HCT116 (cell line): ENCODE measurements around the gene SEC16A. TPM values are rescaled to one million over a fixed set of nuclear protein-coding genes. Genes with fewer than 3 reads are reported as not detected.

ENCODE experiments used
- ATF3 ChIP-seq: IDR thresholded peaks from 2 replicates; pipeline ENCODE4 v1.6.1; 2012
- CTCF ChIP-seq, 3 experiments: fragments of 200-600 bp in 1 of 3; sonication (generic) in 1 of 3; IDR thresholded peaks in 2 of 3; conservative IDR thresholded peaks in 1 of 3; 2 replicates each; pipeline ENCODE4 v1.5.1; 2012 to 2017; ENCODE audit warnings: low read depth in 2 of 3, low read length in 2 of 3, antibody characterized with exemption in 1 of 3, borderline replicate concordance in 1 of 3, control low read depth in 1 of 3, mild to moderate bottlenecking in 1 of 3, mixed read lengths in 1 of 3, mixed run types in 1 of 3, moderate library complexity in 1 of 3; ENCODE audit not compliant: insufficient read depth in 1 of 3
- TCF7L2 ChIP-seq: IDR thresholded peaks from 2 replicates; pipeline ENCODE4 v1.7.0; 2011; ENCODE audit warnings: borderline replicate concordance, inconsistent platforms; ENCODE audit not compliant: insufficient read depth, insufficient read length; ENCODE audit errors: extremely low read depth
- microRNA-seq: library from miRNA; unstranded; fragments of <30 nt; microRNA quantifications from one replicate; pipeline ENCODE4, GENCODE V29; 2016; ENCODE audit warnings: borderline number of aligned reads
- total RNA-seq: library from RNA; stranded (reverse); gene quantifications from one replicate; pipeline ENCODE4 v1.2.1, GENCODE V29; 2021; ENCODE audit not compliant: unreplicated experiment

Gene SEC16A
- total RNA-seq, 1 experiment from 2014 or later = 49.8 TPM

- TF ChIP-seq CTCF (IDR thresholded peaks at IDR 0.05 in 2 of 3, conservative IDR thresholded peaks at IDR 0.05 in 1 of 3; ENCODE audit: borderline replicate concordance in 1 of 3, insufficient read depth in 1 of 3, low read depth in 2 of 3, low read length in 2 of 3) (no peak), TCF7L2 (no peak), ATF3 (no peak)
These were observed 90.9 kb downstream of the SEC16A start (continued) for GRCh38 chr9:136391737-136392537.

Small RNA genes lying within 50 kb of the gene (microRNA-seq; reads per million reads assigned to microRNA genes)
- not detected for gene MIR4673

Other genes starting within 250 kb of the SEC16A start
- gene QSOX2, start 237.2 kb downstream of the SEC16A start, total RNA-seq = 34.6 TPM
- gene CCDC187, start 178.9 kb downstream of the SEC16A start, total RNA-seq = 4.6 TPM
- 26.4 TPM for gene GPSM1, start 155.5 kb downstream of the SEC16A start, total RNA-seq
- 21.9 TPM for gene DNLZ, start 119.3 kb downstream of the SEC16A start, total RNA-seq
- 1.2 TPM for gene CARD9, start 109.4 kb downstream of the SEC16A start, total RNA-seq
- gene SNAPC4, start 82.9 kb downstream of the SEC16A start, total RNA-seq = 20.4 TPM
- 119 TPM for gene ENTR1, start 72.4 kb downstream of the SEC16A start, total RNA-seq
- 116 TPM for gene PMPCA, start 72.4 kb downstream of the SEC16A start, total RNA-seq
- gene INPP5E, start 43.2 kb downstream of the SEC16A start, total RNA-seq = 23.8 TPM
- 36.2 TPM for gene NOTCH1, start 63.0 kb upstream of the SEC16A start, total RNA-seq
- 82.0 TPM for gene EGFL7, start 179.9 kb upstream of the SEC16A start, total RNA-seq
- 86.0 TPM for gene AGPAT2, start 204.4 kb upstream of the SEC16A start, total RNA-seq
- 15.6 TPM for gene DIPK1B, start 229.5 kb upstream of the SEC16A start, total RNA-seq